Liver (tissue), 9 donors: Measurements from ENCODE around the gene CCDC40. TPM values are rescaled to one million over a fixed set of nuclear protein-coding genes. Genes with fewer than 3 reads are reported as not detected.

ENCODE experiments used
- DNase-seq: peaks from one replicate; pipeline ENCODE4 v3.0.0-alpha.2; 2017; ENCODE audit warnings: low spot score
- H3K27ac ChIP-seq, 2 donors: one replicate each; pipeline ENCODE4 v1.7.0; 2013; ENCODE audit warnings: inconsistent platforms in 2 of 2, low read length in 2 of 2, control low read depth in 1 of 2, low read depth in 1 of 2, mild to moderate bottlenecking in 1 of 2
- H3K27me3 ChIP-seq, 4 donors: one replicate each; pipeline versions ENCODE4 v1.6.1 to v1.7.0; 2013; ENCODE audit warnings: low read length in 3 of 4, inconsistent platforms in 1 of 4, mild to moderate bottlenecking in 1 of 4, moderate library complexity in 1 of 4; ENCODE audit not compliant: control insufficient read depth in 4 of 4, insufficient read depth in 4 of 4
- H3K36me3 ChIP-seq, 4 donors: one replicate each; pipeline versions ENCODE4 v1.6.1 to v1.7.0; 2013; ENCODE audit warnings: low read length in 3 of 4, mild to moderate bottlenecking in 3 of 4, low read depth in 1 of 4, moderate library complexity in 1 of 4; ENCODE audit not compliant: control insufficient read depth in 4 of 4, insufficient read depth in 3 of 4
- H3K4me1 ChIP-seq, 4 donors: one replicate each; pipeline versions ENCODE4 v1.6.1 to v1.7.0; 2013; ENCODE audit warnings: low read length in 3 of 4, mild to moderate bottlenecking in 3 of 4, moderate library complexity in 1 of 4; ENCODE audit not compliant: control insufficient read depth in 4 of 4, insufficient read depth in 4 of 4
- H3K4me3 ChIP-seq, 3 donors: one replicate each; pipeline versions ENCODE4 v1.6.1 to v1.7.0; 2013; ENCODE audit warnings: low read length in 3 of 3, control low read depth in 1 of 3, low read depth in 1 of 3, mild to moderate bottlenecking in 1 of 3
- H3K9ac ChIP-seq, 2 donors: one replicate each; pipeline ENCODE4 v1.7.0; 2013; ENCODE audit warnings: low read length in 2 of 2, mild to moderate bottlenecking in 2 of 2, moderate library complexity in 2 of 2, control low read depth in 1 of 2, low read depth in 1 of 2
- H3K9me3 ChIP-seq, 4 donors: one replicate each; pipeline versions ENCODE4 v1.6.1 to v1.7.0; 2013; ENCODE audit warnings: low read length in 3 of 4; ENCODE audit not compliant: control insufficient read depth in 4 of 4
- FOXA2 ChIP-seq: IDR thresholded peaks from 2 replicates; pipeline ENCODE4 v1.6.1; 2016; ENCODE audit warnings: antibody characterized with exemption
- HNF4A ChIP-seq, 2 donors: conservative IDR thresholded peaks; 2 replicates each; pipeline ENCODE4 v1.6.1; 2016; ENCODE audit warnings: antibody characterized with exemption in 2 of 2, mild to moderate bottlenecking in 2 of 2
- HNF4G ChIP-seq: IDR thresholded peaks from 2 replicates; pipeline ENCODE4 v1.6.1; 2016; ENCODE audit warnings: antibody characterized with exemption
- JUND ChIP-seq, 2 donors: IDR thresholded peaks; 2 replicates each; pipeline ENCODE4 v1.6.1; 2016; ENCODE audit warnings: antibody characterized with exemption in 2 of 2
- NR2F2 ChIP-seq: IDR thresholded peaks from 2 replicates; pipeline ENCODE4 v1.6.1; 2016; ENCODE audit warnings: antibody characterized with exemption
- RAD21 ChIP-seq, 2 donors: IDR thresholded peaks; 2 replicates each; pipeline ENCODE4 v1.6.1; 2016; ENCODE audit warnings: antibody characterized with exemption in 2 of 2, mild to moderate bottlenecking in 2 of 2
- RXRA ChIP-seq, 2 donors: IDR thresholded peaks; 2 replicates each; pipeline ENCODE4 v1.6.1; 2017 to 2018; ENCODE audit warnings: antibody characterized with exemption in 2 of 2, mild to moderate bottlenecking in 1 of 2
- SP1 ChIP-seq: IDR thresholded peaks from 2 replicates; pipeline ENCODE4 v1.6.1; 2018; ENCODE audit warnings: antibody characterized with exemption, mild to moderate bottlenecking
- TAF1 ChIP-seq: conservative IDR thresholded peaks from 2 replicates; pipeline ENCODE4 v1.6.1; 2016; ENCODE audit warnings: antibody characterized with exemption, mild to moderate bottlenecking
- WGBS: extraction: QIAGEN DNeasy Blood & Tissue Kit; methylation state at CpG from one replicate; pipeline ENCODE4 v1.1.7; 2013; 5-methylcytosine and 5-hydroxymethylcytosine counted together
- polyA plus RNA-seq, 2 donors: library from polyadenylated mRNA; stranded (reverse) in 1 of 2; unstranded in 1 of 2; fragments of 200-250 nt in 1 of 2; fragments of >200 nt in 1 of 2; fragmentation: Nextera tagmentation in 1 of 2; extraction: Ambion mirVana in 1 of 2; gene quantifications; one replicate each; pipeline versions ENCODE4 v1.2.1 to v1.2.3, GENCODE V29; 2013 to 2015
- total RNA-seq, 2 donors: library from RNA; depleted of rRNA; stranded (reverse); fragments of >200 nt; gene quantifications; one replicate each; pipeline ENCODE4 v1.2.3, GENCODE V29; 2014
- TF ChIP-seq, protein P1 (sequence below): IDR thresholded peaks from 2 replicates; pipeline ENCODE4 v1.6.1; 2016; ENCODE audit warnings: antibody characterized with exemption
- TF ChIP-seq, protein P2 (sequence below): IDR thresholded peaks from 2 replicates; pipeline ENCODE4 v1.6.1; 2016; ENCODE audit warnings: antibody characterized with exemption, mild to moderate bottlenecking
- TF ChIP-seq, protein P3 (sequence below): fragments of 150-350 bp; IDR thresholded peaks from 2 replicates; pipeline ENCODE4 v1.5.1; 2017; ENCODE audit warnings: improper control_type of control experiment, low read depth, low read length; ENCODE audit not compliant: missing input control
- TF ChIP-seq, protein P4 (sequence below): IDR thresholded peaks from 2 replicates; pipeline ENCODE4 v1.6.1; 2016; ENCODE audit warnings: antibody characterized with exemption
- donor health status: healthy.
- donor health status: healthy.
- donor health status: healthy.
- donor health status: healthy.
- donor health status: healthy.

CCDC40 gene
- total and polyA plus RNA-seq, 4 donors, result 0.60 to 3.0 (median 1.4) TPM

DNA sequence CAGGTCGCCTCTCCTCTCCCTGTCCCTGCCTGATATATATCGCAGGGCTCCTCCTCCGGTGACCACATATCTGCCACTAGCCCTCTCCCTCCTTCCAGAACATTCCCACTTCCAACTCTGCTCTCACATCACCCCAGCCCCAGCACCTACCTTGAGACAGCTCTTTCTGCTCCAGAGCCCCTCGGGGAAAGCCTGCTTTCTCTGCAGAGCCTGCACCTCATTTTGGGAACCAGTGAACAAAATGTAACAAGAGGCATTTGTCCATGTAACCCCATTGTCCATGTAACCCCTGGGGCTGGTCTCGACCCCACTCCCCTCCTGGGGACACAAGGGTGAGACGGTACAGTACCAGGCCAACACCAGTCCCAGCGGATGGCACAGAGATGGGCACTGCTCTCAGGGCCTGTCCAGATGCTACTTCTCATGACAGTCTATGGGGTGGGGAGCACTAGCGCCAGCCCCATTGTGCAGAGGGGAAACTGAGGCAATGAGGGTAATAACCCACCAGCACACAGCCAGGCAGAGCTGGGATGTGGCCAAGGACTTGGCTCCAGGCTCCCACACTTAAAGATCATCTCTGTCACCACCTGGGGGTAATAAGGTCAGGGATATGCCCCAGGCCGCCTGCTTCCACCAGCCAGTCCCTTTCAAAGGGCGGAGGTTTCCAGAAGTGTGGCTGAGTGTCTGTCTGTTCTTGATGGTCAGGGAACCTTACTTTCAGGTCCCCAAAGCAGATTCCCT lies 43.6 kb upstream of the CCDC40 start:
- TF ChIP-seq, protein P1, sequence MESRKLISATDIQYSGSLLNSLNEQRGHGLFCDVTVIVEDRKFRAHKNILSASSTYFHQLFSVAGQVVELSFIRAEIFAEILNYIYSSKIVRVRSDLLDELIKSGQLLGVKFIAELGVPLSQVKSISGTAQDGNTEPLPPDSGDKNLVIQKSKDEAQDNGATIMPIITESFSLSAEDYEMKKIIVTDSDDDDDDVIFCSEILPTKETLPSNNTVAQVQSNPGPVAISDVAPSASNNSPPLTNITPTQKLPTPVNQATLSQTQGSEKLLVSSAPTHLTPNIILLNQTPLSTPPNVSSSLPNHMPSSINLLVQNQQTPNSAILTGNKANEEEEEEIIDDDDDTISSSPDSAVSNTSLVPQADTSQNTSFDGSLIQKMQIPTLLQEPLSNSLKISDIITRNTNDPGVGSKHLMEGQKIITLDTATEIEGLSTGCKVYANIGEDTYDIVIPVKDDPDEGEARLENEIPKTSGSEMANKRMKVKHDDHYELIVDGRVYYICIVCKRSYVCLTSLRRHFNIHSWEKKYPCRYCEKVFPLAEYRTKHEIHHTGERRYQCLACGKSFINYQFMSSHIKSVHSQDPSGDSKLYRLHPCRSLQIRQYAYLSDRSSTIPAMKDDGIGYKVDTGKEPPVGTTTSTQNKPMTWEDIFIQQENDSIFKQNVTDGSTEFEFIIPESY, result no peak
- TF ChIP-seq, protein P2, sequence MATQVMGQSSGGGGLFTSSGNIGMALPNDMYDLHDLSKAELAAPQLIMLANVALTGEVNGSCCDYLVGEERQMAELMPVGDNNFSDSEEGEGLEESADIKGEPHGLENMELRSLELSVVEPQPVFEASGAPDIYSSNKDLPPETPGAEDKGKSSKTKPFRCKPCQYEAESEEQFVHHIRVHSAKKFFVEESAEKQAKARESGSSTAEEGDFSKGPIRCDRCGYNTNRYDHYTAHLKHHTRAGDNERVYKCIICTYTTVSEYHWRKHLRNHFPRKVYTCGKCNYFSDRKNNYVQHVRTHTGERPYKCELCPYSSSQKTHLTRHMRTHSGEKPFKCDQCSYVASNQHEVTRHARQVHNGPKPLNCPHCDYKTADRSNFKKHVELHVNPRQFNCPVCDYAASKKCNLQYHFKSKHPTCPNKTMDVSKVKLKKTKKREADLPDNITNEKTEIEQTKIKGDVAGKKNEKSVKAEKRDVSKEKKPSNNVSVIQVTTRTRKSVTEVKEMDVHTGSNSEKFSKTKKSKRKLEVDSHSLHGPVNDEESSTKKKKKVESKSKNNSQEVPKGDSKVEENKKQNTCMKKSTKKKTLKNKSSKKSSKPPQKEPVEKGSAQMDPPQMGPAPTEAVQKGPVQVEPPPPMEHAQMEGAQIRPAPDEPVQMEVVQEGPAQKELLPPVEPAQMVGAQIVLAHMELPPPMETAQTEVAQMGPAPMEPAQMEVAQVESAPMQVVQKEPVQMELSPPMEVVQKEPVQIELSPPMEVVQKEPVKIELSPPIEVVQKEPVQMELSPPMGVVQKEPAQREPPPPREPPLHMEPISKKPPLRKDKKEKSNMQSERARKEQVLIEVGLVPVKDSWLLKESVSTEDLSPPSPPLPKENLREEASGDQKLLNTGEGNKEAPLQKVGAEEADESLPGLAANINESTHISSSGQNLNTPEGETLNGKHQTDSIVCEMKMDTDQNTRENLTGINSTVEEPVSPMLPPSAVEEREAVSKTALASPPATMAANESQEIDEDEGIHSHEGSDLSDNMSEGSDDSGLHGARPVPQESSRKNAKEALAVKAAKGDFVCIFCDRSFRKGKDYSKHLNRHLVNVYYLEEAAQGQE, result no peak
- TF ChIP-seq, protein P3, sequence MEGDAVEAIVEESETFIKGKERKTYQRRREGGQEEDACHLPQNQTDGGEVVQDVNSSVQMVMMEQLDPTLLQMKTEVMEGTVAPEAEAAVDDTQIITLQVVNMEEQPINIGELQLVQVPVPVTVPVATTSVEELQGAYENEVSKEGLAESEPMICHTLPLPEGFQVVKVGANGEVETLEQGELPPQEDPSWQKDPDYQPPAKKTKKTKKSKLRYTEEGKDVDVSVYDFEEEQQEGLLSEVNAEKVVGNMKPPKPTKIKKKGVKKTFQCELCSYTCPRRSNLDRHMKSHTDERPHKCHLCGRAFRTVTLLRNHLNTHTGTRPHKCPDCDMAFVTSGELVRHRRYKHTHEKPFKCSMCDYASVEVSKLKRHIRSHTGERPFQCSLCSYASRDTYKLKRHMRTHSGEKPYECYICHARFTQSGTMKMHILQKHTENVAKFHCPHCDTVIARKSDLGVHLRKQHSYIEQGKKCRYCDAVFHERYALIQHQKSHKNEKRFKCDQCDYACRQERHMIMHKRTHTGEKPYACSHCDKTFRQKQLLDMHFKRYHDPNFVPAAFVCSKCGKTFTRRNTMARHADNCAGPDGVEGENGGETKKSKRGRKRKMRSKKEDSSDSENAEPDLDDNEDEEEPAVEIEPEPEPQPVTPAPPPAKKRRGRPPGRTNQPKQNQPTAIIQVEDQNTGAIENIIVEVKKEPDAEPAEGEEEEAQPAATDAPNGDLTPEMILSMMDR, result no peak
- no peak for TF ChIP-seq RAD21 (IDR thresholded peaks at IDR 0.05)
- no peak for TF ChIP-seq FOXA2
- TF ChIP-seq RXRA (IDR thresholded peaks at IDR 0.05), result no peak
- TF ChIP-seq TAF1, result no peak
- no peak for TF ChIP-seq HNF4G
- TF ChIP-seq NR2F2, result no peak
- TF ChIP-seq HNF4A (conservative IDR thresholded peaks at IDR 0.05), result no peak
- no peak for TF ChIP-seq JUND (IDR thresholded peaks at IDR 0.05)
- TF ChIP-seq, protein P4, sequence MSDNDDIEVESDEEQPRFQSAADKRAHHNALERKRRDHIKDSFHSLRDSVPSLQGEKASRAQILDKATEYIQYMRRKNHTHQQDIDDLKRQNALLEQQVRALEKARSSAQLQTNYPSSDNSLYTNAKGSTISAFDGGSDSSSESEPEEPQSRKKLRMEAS, result no peak
- no peak for TF ChIP-seq SP1
- H3K36me3 ChIP-seq, result no peaks in the 10 kb centered on the region
- H3K9ac ChIP-seq, result peak overlapping the region in 1 of 2 donors; percentile 71
- peaks cover 32 to 60% (median 51%) of the 10 kb centered on the region in 4 donors for H3K4me1 ChIP-seq
- no peaks in the 10 kb centered on the region for H3K27me3 ChIP-seq
- H3K27ac ChIP-seq, result peak overlapping the region; percentile 14 to 55
- no peaks in the 10 kb centered on the region for H3K9me3 ChIP-seq
- H3K4me3 ChIP-seq, result peak overlapping the region in 1 of 3 donors; percentile 37
- DNase-seq, result no peak
- 61% methylated on average over 10 of the region's 10 CpGs for WGBS
